C4-2B (cell line): ENCODE data around the gene SFMBT2.
"Not testable (repeated sequence)": the region's sequence is repeated elsewhere in the genome, so short reads cannot be mapped to it uniquely, and the experiment has no call there.

ENCODE experiments used
- ZFX ChIP-seq: fragments of 450-650 bp; IDR thresholded peaks from 2 replicates; pipeline ENCODE4 v1.6.1; 2017
- TF ChIP-seq, protein P1 (sequence below): fragments of 450-650 bp; conservative IDR thresholded peaks from 2 replicates; pipeline ENCODE4 v1.5.1; 2017; ENCODE audit warnings: mild to moderate bottlenecking

DNA sequence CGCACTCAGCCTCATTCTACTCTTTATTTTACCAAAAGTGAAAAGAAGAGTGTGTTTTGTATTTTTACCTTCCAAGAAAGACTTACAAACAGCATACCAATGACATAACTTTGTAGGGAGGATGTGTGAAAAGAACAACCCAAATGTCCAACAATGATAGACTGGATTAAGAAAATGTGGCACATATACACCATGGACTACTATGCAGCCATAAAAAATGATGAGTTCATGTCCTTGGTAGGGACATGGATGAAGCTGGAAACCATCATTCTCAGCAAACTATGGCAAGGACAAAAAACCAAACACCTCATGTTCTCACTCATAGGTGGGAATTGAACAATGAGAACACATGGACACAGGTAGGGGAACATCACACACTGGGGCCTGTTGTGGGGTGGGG is 228.5 kb downstream of the SFMBT2 start:
- TF ChIP-seq, protein P1, sequence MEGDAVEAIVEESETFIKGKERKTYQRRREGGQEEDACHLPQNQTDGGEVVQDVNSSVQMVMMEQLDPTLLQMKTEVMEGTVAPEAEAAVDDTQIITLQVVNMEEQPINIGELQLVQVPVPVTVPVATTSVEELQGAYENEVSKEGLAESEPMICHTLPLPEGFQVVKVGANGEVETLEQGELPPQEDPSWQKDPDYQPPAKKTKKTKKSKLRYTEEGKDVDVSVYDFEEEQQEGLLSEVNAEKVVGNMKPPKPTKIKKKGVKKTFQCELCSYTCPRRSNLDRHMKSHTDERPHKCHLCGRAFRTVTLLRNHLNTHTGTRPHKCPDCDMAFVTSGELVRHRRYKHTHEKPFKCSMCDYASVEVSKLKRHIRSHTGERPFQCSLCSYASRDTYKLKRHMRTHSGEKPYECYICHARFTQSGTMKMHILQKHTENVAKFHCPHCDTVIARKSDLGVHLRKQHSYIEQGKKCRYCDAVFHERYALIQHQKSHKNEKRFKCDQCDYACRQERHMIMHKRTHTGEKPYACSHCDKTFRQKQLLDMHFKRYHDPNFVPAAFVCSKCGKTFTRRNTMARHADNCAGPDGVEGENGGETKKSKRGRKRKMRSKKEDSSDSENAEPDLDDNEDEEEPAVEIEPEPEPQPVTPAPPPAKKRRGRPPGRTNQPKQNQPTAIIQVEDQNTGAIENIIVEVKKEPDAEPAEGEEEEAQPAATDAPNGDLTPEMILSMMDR, result not testable (repeated sequence)
- TF ChIP-seq ZFX, result not testable (repeated sequence)
